ENCODE data around the gene FAM83E. TPM values are rescaled to one million over a fixed set of nuclear protein-coding genes. Genes with fewer than 3 reads are reported as not detected.

Gene FAM83E
- total and polyA plus RNA-seq, 2 donors (not counting 1 experiment from before 2014, with no cell fraction given): 0.15 to 4.1 TPM

GRCh38 chr19:48624067-48624594 lies 9.3 kb upstream of the FAM83E start:
- CTCF ChIA-PET: interaction anchor here (1.0 to 2.1 kb wide), 4 partner anchors 10 to 34 kb away, joined by 3 to 6 read pairs (median 4); no protein-coding TSS in a partner anchor
- peaks cover 14% of the 10 kb centered on the region for H4K20me1 ChIP-seq (ENCODE audit: control insufficient read depth, insufficient read depth, low read length, poor library complexity, severe bottlenecking)
- H3K4me1 ChIP-seq (ENCODE audit: control insufficient read depth in 2 of 2, insufficient read depth in 2 of 2, low read length in 2 of 2): peaks cover 19 to 30% of the 10 kb centered on the region in 2 donors
- peak overlapping the region; percentile 30 to 63 for H3K27ac ChIP-seq (ENCODE audit: low read length in 2 of 2)
- no peaks in the 10 kb centered on the region for H3K79me2 ChIP-seq (ENCODE audit: control insufficient read depth, insufficient read depth, low read length)
- TF ChIP-seq CTCF (IDR thresholded peaks at IDR 0.05): no peak
- TF ChIP-seq EZH2 (IDR thresholded peaks at IDR 0.05; ENCODE audit: borderline replicate concordance, insufficient read depth, low read depth, low read length, poor library complexity, severe bottlenecking): no peak
- H3K27me3 Mint-ChIP-seq: no peaks in the 10 kb centered on the region
- peak overlapping the region; percentile 84 for H3K4me2 ChIP-seq (replicated peaks; ENCODE audit: low read depth, low read length, poor library complexity, severe bottlenecking)
- H3K9me3 ChIP-seq (ENCODE audit: control extremely low read depth in 1 of 3, control insufficient read depth in 2 of 3, insufficient read depth in 1 of 3, low read length in 2 of 3): no peaks in the 10 kb centered on the region
- ATAC-seq (ENCODE audit: low read depth): peak; percentile 75
- POLR2A ChIA-PET: interaction anchor here (0.6 to 1.9 kb wide), 5 partner anchors 9 to 1305 kb away, joined by 4 to 12 read pairs (median 7); partner anchors contain the start of genes ATF5, CA11, DBP and NUP62
- H3K4me3 ChIP-seq (ENCODE audit: control extremely low read depth in 1 of 5, extremely low read depth in 1 of 5, insufficient read depth in 1 of 5, low read depth in 2 of 5, low read length in 4 of 5): peak overlapping the region in 4 of 5 experiments; percentile 29 to 60 (median 50)
- no peaks in the 10 kb centered on the region for H3K27me3 ChIP-seq (replicated peaks in 1 of 4; ENCODE audit: control extremely low read depth in 1 of 4, control insufficient read depth in 3 of 4, insufficient read depth in 4 of 4, low read length in 3 of 4)
- no peaks in the 10 kb centered on the region for H3K9me3 Mint-ChIP-seq (ENCODE audit: insufficient read depth)
- H2AFZ ChIP-seq (ENCODE audit: insufficient read depth, low read depth, low read length, poor library complexity, severe bottlenecking): peak overlapping the region; percentile 61
- H3K36me3 ChIP-seq (replicated peaks in 1 of 2; ENCODE audit: control extremely low read depth in 1 of 2, control insufficient read depth in 1 of 2, extremely low read depth in 1 of 2, insufficient read depth in 2 of 2, low read length in 1 of 2): peaks cover 0 to 14% of the 10 kb centered on the region in 2 experiments
- peak overlapping the region; percentile 84 for H3K27ac Mint-ChIP-seq
- DNase-seq: peak; percentile 96
- intact Hi-C loops (cut with micrococcal nuclease): loop anchor here (1.0 kb wide), 2 partner anchors 13 to 454 kb away; partner anchors contain the start of genes DBP, LIG1 and ZSWIM9
- H3K4me3 Mint-ChIP-seq: peak overlapping the region; percentile 78
- H3K4me1 Mint-ChIP-seq: peaks cover 38% of the 10 kb centered on the region
- WGBS (ENCODE audit: insufficient coverage): 3% methylated on average over 36 of the region's 40 CpGs
- H3K9ac ChIP-seq (ENCODE audit: low read length): peak overlapping the region; percentile 54

GRCh38 chr19:48623556-48624066 lies 8.7 kb upstream of the FAM83E start:
- H3K27ac Mint-ChIP-seq: peak overlapping the region; percentile 84
- peaks cover 42% of the 10 kb centered on the region for H3K4me1 Mint-ChIP-seq
- POLR2A ChIA-PET: interaction anchor here (0.6 to 1.9 kb wide), 6 partner anchors 10 to 1305 kb away, joined by 4 to 12 read pairs (median 8); partner anchors contain the start of genes ATF5, CA11, DBP and NUP62
- Histone ChIP-seq H3K27me3 (replicated peaks in 1 of 4; ENCODE audit: control extremely low read depth in 1 of 4, control insufficient read depth in 3 of 4, insufficient read depth in 4 of 4, low read length in 3 of 4) (no peaks in the 10 kb centered on the region), H3K79me2 (ENCODE audit: control insufficient read depth, insufficient read depth, low read length) (peaks cover 4% of the 10 kb centered on the region), H4K20me1 (ENCODE audit: control insufficient read depth, insufficient read depth, low read length, poor library complexity, severe bottlenecking) (peaks cover 9% of the 10 kb centered on the region), H3K4me1 (ENCODE audit: control insufficient read depth in 2 of 2, insufficient read depth in 2 of 2, low read length in 2 of 2) (peaks cover 19 to 30% of the 10 kb centered on the region in 2 donors), H3K27ac (ENCODE audit: low read length in 2 of 2) (peak overlapping the region; percentile 9 to 48), H3K9ac (ENCODE audit: low read length) (peak overlapping the region; percentile 54), H3K4me2 (replicated peaks; ENCODE audit: low read depth, low read length, poor library complexity, severe bottlenecking) (peak overlapping the region; percentile 84), H3K4me3 (ENCODE audit: control extremely low read depth in 1 of 5, extremely low read depth in 1 of 5, insufficient read depth in 1 of 5, low read depth in 2 of 5, low read length in 4 of 5) (peak overlapping the region in 4 of 5 experiments; percentile 11 to 60 (median 48)), H3K9me3 (ENCODE audit: control extremely low read depth in 1 of 3, control insufficient read depth in 2 of 3, insufficient read depth in 1 of 3, low read length in 2 of 3) (no peaks in the 10 kb centered on the region), H2AFZ (ENCODE audit: insufficient read depth, low read depth, low read length, poor library complexity, severe bottlenecking) (peak overlapping the region; percentile 61), H3K36me3 (replicated peaks in 1 of 2; ENCODE audit: control extremely low read depth in 1 of 2, control insufficient read depth in 1 of 2, extremely low read depth in 1 of 2, insufficient read depth in 2 of 2, low read length in 1 of 2) (peaks cover 0 to 10% of the 10 kb centered on the region in 2 experiments)
- DNase-seq (no peak), ATAC-seq (ENCODE audit: low read depth) (no peak)
- H3K9me3 Mint-ChIP-seq (ENCODE audit: insufficient read depth): no peaks in the 10 kb centered on the region
- 54% methylated on average over 8 of the region's 8 CpGs for WGBS (ENCODE audit: insufficient coverage)
- no peaks in the 10 kb centered on the region for H3K27me3 Mint-ChIP-seq
- H3K4me3 Mint-ChIP-seq: peak overlapping the region; percentile 78
- TF ChIP-seq EZH2 (IDR thresholded peaks at IDR 0.05; ENCODE audit: borderline replicate concordance, insufficient read depth, low read depth, low read length, poor library complexity, severe bottlenecking): no peak
- no peak for TF ChIP-seq CTCF (IDR thresholded peaks at IDR 0.05)
- intact Hi-C loops (cut with micrococcal nuclease): loop anchor here (1.0 kb wide), 2 partner anchors 14 to 453 kb away; partner anchors contain the start of genes DBP, LIG1 and ZSWIM9
- CTCF ChIA-PET: interaction anchor here (1.0 to 2.1 kb wide), 4 partner anchors 11 to 33 kb away, joined by 3 to 6 read pairs (median 4); no protein-coding TSS in a partner anchor

All from B cell (primary cell).